Hematopoietic multipotent progenitor cell treated with erythropoietin and hydrocortisone succinate and interleukin-3 and kit ligand, for 4 days (in vitro differentiated cells): ENCODE data around the gene IDE.
"Not testable (repeated sequence)": the region's sequence is repeated elsewhere in the genome, so short reads cannot be mapped to it uniquely, and the experiment has no call there.

Experiments used
- DNase-seq: peaks from one replicate; pipeline ENCODE4 v3.0.0-alpha.2; 2015

Gene IDE

GRCh38 chr10:92413011-92413410, 160.9 kb downstream of the IDE start:
- DNase-seq: no peak

- DNase-seq: peak; percentile 20
Measured at GRCh38 chr10:92411406-92411805, 162.5 kb downstream of the IDE start.

- peak; percentile 20 for DNase-seq
Measured at GRCh38 chr10:92410501-92410900, 163.4 kb downstream of the IDE start.

- no peak for DNase-seq
Measured at GRCh38 chr10:92408017-92408361, 165.9 kb downstream of the IDE start.

DNA sequence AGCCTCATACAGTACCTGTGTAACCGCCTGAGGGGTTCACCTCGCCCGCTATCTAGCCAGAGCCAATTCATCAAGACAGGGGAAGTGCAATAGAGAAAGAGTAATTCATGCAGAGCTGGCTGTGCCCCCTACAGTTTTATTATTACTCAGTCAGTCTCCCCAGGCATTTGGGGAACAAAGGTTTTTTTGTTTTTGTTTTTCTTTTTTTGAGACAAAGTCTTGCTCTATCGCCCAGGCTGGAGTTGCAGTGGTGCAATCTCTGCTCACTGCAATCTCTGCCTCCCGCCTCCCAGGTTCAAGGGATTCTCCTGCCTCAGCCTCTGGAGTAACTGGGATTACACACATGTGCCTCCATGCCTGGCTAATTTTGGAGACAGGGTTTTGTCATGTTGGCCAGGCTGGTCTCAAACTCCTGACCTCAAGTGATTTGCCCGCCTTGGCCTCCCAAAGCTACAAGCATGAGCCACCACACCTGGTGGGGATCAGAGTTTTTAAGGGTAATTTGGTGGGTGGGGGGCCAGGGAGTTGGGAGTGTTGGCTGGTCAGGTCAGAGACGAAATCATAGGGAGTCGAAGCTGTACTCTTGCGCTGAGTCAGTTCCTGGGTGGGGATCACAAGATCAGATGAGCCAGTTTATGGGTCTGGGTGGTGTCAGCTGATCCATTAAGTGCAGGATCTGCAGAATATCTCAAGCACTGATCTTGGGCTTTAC, 166.4 kb downstream of the IDE start:
- DNase-seq: peak; percentile 20

- no peak for DNase-seq
Measured at GRCh38 chr10:92405419-92405924, 168.4 kb downstream of the IDE start.

- no peak for DNase-seq
Measured at GRCh38 chr10:92404612-92405418, 169.1 kb downstream of the IDE start.

- DNase-seq: not testable (repeated sequence)
Measured at GRCh38 chr10:92402234-92402633, 171.7 kb downstream of the IDE start.
